HG03378 (cell line): ENCODE measurements around the gene DPEP2.
"Not testable (repeated sequence)": the region's sequence is repeated elsewhere in the genome, so short reads cannot be mapped to it uniquely, and the experiment has no call there.

Experiments
- ATAC-seq: cut with Tn5 transposase; IDR thresholded peaks from one replicate; pipeline ENCODE4 v1.9.1; 2021; ENCODE audit warnings: mild to moderate bottlenecking, moderate library complexity; ENCODE audit not compliant: unreplicated experiment

DPEP2 gene

DNA sequence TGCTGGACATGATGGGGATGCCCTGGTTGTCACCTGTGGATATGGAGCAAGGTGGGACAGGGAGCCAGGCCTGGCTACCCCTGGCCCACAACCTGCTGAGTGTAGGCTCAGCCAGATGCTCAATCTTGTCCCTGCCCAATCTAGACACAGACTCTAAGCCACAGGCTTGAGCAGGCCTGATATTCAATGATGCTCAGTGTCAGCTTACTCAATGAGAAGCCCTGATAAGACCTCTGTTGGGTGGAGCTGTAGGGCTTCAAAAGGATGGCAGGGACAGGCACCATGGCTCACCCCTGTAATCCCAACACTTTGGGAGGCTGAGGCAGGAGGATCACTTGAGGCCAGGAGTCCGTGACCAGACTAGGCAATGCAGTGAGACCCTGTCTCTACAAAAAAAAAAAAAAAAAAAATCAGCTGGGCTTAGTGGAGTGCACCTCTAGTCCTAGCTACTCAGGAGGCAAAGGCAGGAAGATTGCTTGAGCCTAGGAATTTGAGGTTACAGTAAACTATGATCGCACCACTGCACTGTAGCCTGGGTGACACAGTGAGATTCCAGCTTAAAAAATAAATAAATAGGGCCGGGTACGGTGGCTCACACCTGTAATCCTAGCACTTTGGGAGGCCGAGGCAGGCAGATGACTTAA is 58.7 kb downstream of the DPEP2 start:
- no peak for ATAC-seq

- ATAC-seq: no peak
Measured at GRCh38 chr16:67939507-67940445, 59.5 kb downstream of the DPEP2 start.

DNA sequence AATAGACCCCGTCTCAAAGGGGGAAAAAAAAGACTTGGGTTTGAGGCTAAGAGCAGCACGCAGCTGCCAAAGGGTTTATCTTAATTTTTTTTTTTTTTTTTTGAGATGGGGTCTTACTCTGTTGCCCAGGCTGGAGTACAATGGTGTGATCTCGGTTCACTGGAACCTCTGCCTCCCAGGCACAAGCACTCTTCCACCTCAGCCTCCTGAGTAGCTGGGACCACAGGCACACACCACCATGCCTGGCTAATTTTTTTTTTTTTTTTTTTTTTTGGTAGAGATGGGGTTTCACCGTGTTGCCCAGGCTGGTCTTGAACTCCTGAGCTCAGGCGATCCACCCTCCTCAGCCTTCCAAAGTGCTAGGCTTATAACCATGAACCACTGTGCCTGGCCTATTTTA is 61.6 kb downstream of the DPEP2 start:
- not testable (repeated sequence) for ATAC-seq
